ENCODE measurements around the gene ZNF138.

- TF ChIP-seq CTCF (IDR thresholded peaks at IDR 0.05; ENCODE audit: low read depth, low read length) = no peak
- no peak for TF ChIP-seq EZH2phosphoT487 (IDR thresholded peaks at IDR 0.05; ENCODE audit: low read depth)
Observed at GRCh38 chr7:64867863-64868440, 73.7 kb downstream of the ZNF138 start.
